ENCODE results near the gene NADK.
"Not testable (repeated sequence)": the region's sequence is repeated elsewhere in the genome, so short reads cannot be mapped to it uniquely, and the experiment has no call there.

DNA sequence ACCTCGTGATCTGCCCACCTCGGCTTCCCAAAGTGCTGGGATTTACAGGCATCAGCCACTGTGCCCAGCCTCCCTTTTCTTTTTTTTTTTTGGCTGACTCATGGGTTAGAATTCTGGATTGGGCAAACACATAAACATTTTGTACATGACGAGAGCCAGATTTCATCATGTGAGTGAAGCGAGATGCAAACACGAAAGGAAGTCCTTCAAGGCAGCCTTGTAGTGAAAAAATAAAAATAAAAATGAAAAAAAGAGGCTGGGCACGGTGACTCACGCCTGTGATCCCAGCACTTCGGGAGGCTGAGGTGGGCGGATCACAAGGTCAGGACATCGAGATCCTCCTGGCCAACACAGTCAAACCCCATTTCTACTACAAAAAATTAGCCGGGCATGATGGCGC, 37.3 kb downstream of the NADK start:
- TF ChIP-seq, protein P1, sequence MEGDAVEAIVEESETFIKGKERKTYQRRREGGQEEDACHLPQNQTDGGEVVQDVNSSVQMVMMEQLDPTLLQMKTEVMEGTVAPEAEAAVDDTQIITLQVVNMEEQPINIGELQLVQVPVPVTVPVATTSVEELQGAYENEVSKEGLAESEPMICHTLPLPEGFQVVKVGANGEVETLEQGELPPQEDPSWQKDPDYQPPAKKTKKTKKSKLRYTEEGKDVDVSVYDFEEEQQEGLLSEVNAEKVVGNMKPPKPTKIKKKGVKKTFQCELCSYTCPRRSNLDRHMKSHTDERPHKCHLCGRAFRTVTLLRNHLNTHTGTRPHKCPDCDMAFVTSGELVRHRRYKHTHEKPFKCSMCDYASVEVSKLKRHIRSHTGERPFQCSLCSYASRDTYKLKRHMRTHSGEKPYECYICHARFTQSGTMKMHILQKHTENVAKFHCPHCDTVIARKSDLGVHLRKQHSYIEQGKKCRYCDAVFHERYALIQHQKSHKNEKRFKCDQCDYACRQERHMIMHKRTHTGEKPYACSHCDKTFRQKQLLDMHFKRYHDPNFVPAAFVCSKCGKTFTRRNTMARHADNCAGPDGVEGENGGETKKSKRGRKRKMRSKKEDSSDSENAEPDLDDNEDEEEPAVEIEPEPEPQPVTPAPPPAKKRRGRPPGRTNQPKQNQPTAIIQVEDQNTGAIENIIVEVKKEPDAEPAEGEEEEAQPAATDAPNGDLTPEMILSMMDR (IDR thresholded peaks at IDR 0.05): not testable (repeated sequence)
- TF ChIP-seq POLR2A, EP300 (IDR thresholded peaks at IDR 0.05): not testable (repeated sequence)

All from ovary (tissue), 3 donors.